Activated naive CD4-positive, alpha-beta T cell treated with anti-CD3 and anti-CD28 coated beads for 36 hours (primary cell): Measurements from ENCODE around the gene BCL2. TPM values are rescaled to one million over a fixed set of nuclear protein-coding genes. Genes with fewer than 3 reads are reported as not detected.

Experiments used
- CTCF ChIA-PET: fragments of 350-600 bp; sonication (Branson Sonifier 250); formaldehyde crosslinking; loops from one replicate; lab custom pipeline; 2021; ENCODE audit warnings: antibody characterized with exemption; lab: Charles Lee
- DNase-seq: peaks from one replicate; pipeline ENCODE4 v3.0.0-alpha.2; 2020
- H3K27ac Mint-ChIP-seq: one replicate; pipeline ENCODE4 v1.8.0; 2021; ENCODE audit warnings: mild to moderate bottlenecking, mixed read lengths
- H3K27me3 Mint-ChIP-seq: one replicate; pipeline ENCODE4 v1.8.0; 2021; ENCODE audit warnings: low read depth, mixed read lengths
- H3K36me3 Mint-ChIP-seq: one replicate; pipeline ENCODE4 v1.8.0; 2021; ENCODE audit warnings: low read depth, mixed read lengths
- H3K4me1 Mint-ChIP-seq: one replicate; pipeline ENCODE4 v1.8.0; 2021; ENCODE audit warnings: low read depth, mixed read lengths
- H3K4me3 Mint-ChIP-seq: one replicate; pipeline ENCODE4 v1.8.0; 2021; ENCODE audit warnings: mild to moderate bottlenecking, moderate library complexity, mixed read lengths
- H3K9me3 Mint-ChIP-seq: one replicate; pipeline ENCODE4 v1.8.0; 2021; ENCODE audit warnings: mixed read lengths
- intact Hi-C: fragments of 100-400 bp; cut with micrococcal nuclease; formaldehyde crosslinking; loops from one replicate; pipeline ENCODE4 v1.15.1; 2023
- total RNA-seq, 2 experiments: library from RNA; stranded (reverse); gene quantifications; one replicate each; pipeline ENCODE4 v1.2.3, GENCODE V29; 2021

BCL2 gene
- total RNA-seq, 2 experiments from 2014 or later = 48.4 to 49.6 TPM

DNA sequence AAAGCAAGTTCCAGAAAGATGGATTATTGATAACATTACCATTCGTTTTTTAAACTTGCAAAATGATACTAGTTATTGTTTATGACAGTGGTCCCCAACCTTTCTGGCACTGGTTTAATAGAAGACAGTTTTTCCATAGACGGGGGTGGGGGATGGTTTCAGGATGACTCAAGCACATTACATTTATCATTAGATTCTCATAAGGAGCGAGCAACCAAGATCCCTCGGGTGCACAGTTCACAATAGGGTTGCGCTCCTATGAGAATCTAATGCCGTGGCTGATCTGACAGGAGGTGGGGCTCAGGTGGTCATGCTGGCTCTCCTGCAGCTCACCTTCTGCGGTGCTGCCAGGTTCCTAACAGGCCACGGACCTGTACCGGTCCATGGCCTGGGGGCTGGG, 86.2 kb downstream of the BCL2 start:
- DNase-seq = no peak
- Mint-ChIP-seq H3K4me3 (no peak overlapping the region), H3K9me3 (peaks cover 30% of the 10 kb centered on the region), H3K27ac (peak overlapping the region; percentile 32), H3K27me3 (no peaks in the 10 kb centered on the region), H3K36me3 (peaks cover 43% of the 10 kb centered on the region), H3K4me1 (peaks cover 81% of the 10 kb centered on the region)
- intact Hi-C loops = loop anchor here (2.0 kb wide), 1 partner anchor 19 kb away; no protein-coding TSS in a partner anchor
- CTCF ChIA-PET = interaction anchor here (0.7 to 1.3 kb wide), 3 partner anchors 8 to 84 kb away, joined by 3 read pairs; no protein-coding TSS in a partner anchor

DNA sequence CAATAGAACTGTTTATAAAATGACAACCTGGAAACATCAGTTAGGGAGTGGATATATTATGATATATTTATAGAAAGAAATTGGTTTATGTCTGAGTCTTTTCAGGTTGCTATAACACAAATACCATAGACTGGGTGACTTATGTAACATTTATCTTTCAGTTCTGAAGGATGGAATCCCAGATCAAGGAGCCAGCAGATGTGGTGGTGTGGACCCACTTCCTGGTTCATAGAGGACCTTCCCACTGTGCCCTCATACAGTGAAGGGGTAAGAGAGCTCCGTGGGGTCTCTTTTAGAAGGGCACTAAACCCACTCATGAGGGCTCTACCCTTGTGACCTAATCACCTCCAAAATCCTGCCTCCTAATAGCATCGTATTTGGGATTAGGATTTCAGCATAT, 86.7 kb downstream of the BCL2 start:
- H3K36me3 Mint-ChIP-seq = peaks cover 39% of the 10 kb centered on the region

DNA sequence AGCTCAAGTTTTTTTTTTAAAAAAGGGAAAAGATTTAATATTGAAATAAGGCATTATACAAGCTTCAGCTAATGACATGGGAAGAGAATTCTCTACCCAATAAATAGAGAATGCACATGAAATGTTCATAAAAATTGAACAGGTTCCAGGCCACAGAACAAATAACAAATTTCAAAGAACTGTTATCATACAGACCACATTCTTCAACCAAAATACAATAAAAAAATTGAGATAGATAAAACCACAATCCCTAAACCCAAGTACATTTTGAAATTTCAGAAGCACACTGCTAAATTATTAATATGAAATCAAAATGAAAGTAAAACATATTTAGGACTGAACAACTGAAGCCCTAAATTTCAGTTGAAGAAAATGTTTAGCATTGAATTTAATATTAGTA, 89.6 kb downstream of the BCL2 start:
- CTCF ChIA-PET = no interaction called here
- Mint-ChIP-seq H3K9me3 (peaks cover 12% of the 10 kb centered on the region), H3K27ac (peak overlapping the region; percentile 38), H3K4me3 (peak overlapping the region; percentile 41), H3K36me3 (peaks cover 20% of the 10 kb centered on the region), H3K4me1 (peaks cover 74% of the 10 kb centered on the region), H3K27me3 (no peaks in the 10 kb centered on the region)
- DNase-seq = no peak
- intact Hi-C loops = no loop called here

More for the DNA sequence above, 86.7 kb downstream of the BCL2 start:
- DNase-seq = no peak
- intact Hi-C loops = loop anchor here (1.0 to 2.0 kb wide), 2 partner anchors 9 to 20 kb away; no protein-coding TSS in a partner anchor
- Mint-ChIP-seq H3K27me3 (no peaks in the 10 kb centered on the region), H3K4me1 (peaks cover 82% of the 10 kb centered on the region), H3K27ac (peak overlapping the region; percentile 32), H3K4me3 (no peak overlapping the region), H3K9me3 (peaks cover 30% of the 10 kb centered on the region)
- CTCF ChIA-PET = interaction anchor here (0.7 to 1.3 kb wide), 3 partner anchors 8 to 84 kb away, joined by 3 read pairs; no protein-coding TSS in a partner anchor

DNA sequence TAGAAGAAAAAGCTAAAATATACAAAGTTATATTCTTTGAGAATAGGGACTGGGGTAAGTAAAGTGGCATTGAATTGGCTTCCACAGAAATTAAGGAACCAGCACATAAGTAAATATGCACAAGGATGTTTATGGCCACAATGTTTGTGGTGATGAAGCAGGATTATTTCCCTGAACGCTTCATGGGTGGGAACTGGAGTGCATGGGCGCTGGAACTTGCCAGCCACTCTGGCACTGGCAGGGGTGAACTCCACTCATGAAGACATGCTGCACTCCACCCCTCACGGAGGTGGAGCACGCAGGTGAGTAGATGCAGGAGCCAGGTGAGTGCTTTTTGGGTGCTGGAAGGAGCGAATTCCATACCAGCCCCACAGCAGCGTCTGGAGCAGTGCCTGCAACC, 94.1 kb downstream of the BCL2 start:
- no peak for DNase-seq
- CTCF ChIA-PET = interaction anchor here (0.7 to 2.2 kb wide), 7 partner anchors 8 to 209 kb away, joined by 3 to 6 read pairs (median 3); no protein-coding TSS in a partner anchor
- Mint-ChIP-seq H3K27ac (peak overlapping the region; percentile 15), H3K9me3 (no peaks in the 10 kb centered on the region), H3K36me3 (peaks cover 15% of the 10 kb centered on the region), H3K27me3 (no peaks in the 10 kb centered on the region), H3K4me3 (no peak overlapping the region), H3K4me1 (peaks cover 84% of the 10 kb centered on the region)
- intact Hi-C loops = no loop called here

DNA sequence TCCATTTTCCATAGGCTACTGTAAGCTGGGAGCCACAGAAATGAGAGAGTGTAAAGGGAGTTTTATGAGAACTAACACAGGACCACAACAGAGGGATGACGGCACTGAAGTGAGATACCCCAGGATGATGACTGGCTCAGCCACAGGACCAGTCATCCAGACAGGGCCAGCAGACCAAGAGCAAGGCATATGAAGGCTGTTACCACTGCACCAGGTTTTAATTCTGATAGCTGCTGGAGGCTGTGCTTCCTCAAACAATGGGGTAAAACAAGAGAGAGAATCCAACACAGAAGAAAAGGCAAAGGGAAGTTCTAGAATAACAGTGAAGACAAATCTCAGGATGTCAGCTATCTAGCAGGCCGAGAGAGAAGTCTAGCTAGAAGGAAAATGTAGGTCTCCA, 94.9 kb downstream of the BCL2 start:
- Mint-ChIP-seq H3K4me1 (peaks cover 80% of the 10 kb centered on the region), H3K27me3 (no peaks in the 10 kb centered on the region), H3K4me3 (peak overlapping the region; percentile 45), H3K36me3 (peaks cover 21% of the 10 kb centered on the region), H3K27ac (peak overlapping the region; percentile 85), H3K9me3 (no peaks in the 10 kb centered on the region)
- CTCF ChIA-PET = interaction anchor here (0.7 to 2.2 kb wide), 7 partner anchors 8 to 208 kb away, joined by 3 to 6 read pairs (median 3); no protein-coding TSS in a partner anchor
- DNase-seq = peak; percentile 81
- intact Hi-C loops = loop anchor here (1.0 to 5.0 kb wide), 4 partner anchors 8 to 507 kb away; partner anchors contain the start of gene PHLPP1

DNA sequence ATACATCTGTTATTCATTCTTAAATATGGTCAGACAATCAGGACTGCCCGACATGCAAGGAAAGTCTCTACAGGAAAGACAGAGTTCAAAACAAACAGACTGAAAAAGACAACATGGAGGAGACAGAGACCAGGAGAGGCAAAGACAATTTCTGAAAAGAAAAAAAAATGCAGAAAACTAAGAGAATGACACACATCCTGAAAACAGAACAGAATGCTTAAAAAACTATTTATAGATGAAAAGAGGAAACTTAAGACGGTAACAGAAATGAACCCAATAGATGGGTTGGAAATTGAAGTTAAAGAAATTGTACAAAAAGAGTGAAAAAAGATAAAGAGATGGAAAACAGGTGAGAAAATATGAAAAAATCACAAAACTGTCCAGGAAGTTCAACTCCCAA, 95.7 kb downstream of the BCL2 start:
- peak overlapping the region; percentile 85 for H3K27ac Mint-ChIP-seq
- peaks cover 78% of the 10 kb centered on the region for H3K4me1 Mint-ChIP-seq
- DNase-seq = no peak
- intact Hi-C loops = loop anchor here (1.0 to 5.0 kb wide), 4 partner anchors 8 to 507 kb away; partner anchors contain the start of gene PHLPP1
- CTCF ChIA-PET = interaction anchor here (0.7 to 2.2 kb wide), 3 partner anchors 13 to 94 kb away, joined by 4 to 6 read pairs (median 4); no protein-coding TSS in a partner anchor
- H3K9me3 Mint-ChIP-seq = peaks cover 4% of the 10 kb centered on the region
- peak overlapping the region; percentile 45 for H3K4me3 Mint-ChIP-seq
- H3K36me3 Mint-ChIP-seq = peaks cover 25% of the 10 kb centered on the region
- no peaks in the 10 kb centered on the region for H3K27me3 Mint-ChIP-seq

DNA sequence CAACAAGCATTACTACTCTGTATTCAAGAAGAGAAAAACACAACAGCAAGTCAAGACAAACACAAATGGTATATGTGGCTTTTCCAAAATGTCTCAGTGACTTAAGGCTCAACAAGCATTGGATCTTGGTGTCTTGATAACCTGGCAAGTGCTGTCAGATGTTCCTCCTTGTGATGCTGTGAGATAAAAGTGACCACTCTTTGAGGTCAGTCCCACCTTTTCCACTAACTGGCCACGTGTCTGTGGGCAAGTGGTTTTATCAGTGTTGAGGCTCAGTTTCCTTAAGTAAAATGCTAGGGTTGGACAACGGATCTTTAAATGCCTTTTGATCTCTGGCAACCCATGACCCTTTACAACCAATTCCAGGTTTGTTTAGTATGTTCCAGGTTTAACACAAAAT, 98.7 kb downstream of the BCL2 start:
- no peak overlapping the region for H3K27ac Mint-ChIP-seq
- no peak for DNase-seq

DNA sequence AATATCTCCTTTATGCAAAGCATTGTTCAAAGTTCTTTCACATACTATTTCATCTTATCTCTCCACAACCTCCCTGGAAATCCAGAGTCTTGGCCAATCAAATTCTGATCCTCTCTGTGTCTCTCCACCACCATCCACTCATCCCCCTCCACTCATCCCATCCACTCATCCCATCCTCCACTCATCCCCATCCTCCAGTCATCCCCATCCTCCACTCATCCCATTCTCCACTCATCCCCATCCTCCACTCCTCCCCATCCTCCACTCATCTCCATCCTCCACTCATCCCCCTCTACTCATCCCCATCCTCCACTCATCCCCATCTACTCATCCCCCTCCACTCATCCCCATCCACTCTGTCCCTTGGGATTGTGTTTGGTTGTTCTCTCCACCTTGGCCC, 101.1 kb downstream of the BCL2 start:
- intact Hi-C loops = loop anchor here (5.0 to 10.0 kb wide), 3 partner anchors 176 to 694 kb away; partner anchors contain the start of gene ZCCHC2
- Mint-ChIP-seq H3K36me3 (peaks cover 29% of the 10 kb centered on the region), H3K9me3 (peaks cover 5% of the 10 kb centered on the region), H3K27me3 (no peaks in the 10 kb centered on the region), H3K4me1 (peaks cover 88% of the 10 kb centered on the region), H3K4me3 (no peak overlapping the region), H3K27ac (peak overlapping the region; percentile 39)
- CTCF ChIA-PET = interaction anchor here (0.7 kb wide), 1 partner anchor 88 kb away, joined by 3 read pairs; no protein-coding TSS in a partner anchor
- DNase-seq = no peak

More for the DNA sequence above, 98.7 kb downstream of the BCL2 start:
- CTCF ChIA-PET = interaction anchor here (1.4 kb wide), 1 partner anchor 97 kb away, joined by 5 read pairs; no protein-coding TSS in a partner anchor
- H3K36me3 Mint-ChIP-seq = peaks cover 30% of the 10 kb centered on the region
- no peaks in the 10 kb centered on the region for H3K27me3 Mint-ChIP-seq
- H3K9me3 Mint-ChIP-seq = peaks cover 5% of the 10 kb centered on the region
- intact Hi-C loops = loop anchor here (5.0 kb wide), 1 partner anchor 504 kb away; the partner anchor contains the start of gene PHLPP1
- H3K4me1 Mint-ChIP-seq = peaks cover 88% of the 10 kb centered on the region
- no peak overlapping the region for H3K4me3 Mint-ChIP-seq

DNA sequence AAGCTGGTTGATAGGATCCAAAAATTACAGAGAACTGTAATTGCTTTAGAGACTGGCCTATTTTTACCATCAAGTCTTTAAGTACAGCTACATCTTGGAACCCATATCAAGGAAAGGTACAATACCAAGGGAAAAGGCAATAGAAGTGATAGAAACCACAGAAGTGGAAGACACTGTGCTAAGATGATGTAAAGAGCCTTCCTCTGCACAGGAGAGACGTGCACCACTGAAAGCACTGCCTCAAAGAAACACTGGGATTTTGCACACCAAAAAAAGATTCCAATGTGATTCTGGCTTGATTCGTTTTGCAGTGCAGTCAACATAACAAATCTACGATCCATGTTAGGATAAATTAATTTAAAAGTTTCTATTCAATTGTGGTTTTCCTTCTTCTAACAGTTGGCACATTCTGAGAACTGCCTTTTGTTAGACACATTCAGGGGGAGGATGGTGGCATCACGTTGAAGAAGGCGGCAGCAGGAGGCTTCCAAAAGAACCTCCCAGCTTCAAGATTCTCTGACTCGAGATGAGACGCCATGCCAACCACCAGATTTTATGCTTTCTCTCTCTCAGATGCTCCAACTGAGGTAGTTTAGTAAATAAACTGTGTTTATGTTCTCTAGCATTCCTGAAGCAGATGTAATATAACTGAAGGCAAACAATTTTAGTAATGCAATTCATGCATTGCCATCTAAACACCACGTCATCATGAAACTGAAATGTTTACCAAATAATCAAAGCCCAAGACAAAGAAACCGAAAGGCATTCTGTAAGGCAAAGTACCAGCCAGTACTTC, 102.9 kb downstream of the BCL2 start:
- Mint-ChIP-seq H3K9me3 (peaks cover 5% of the 10 kb centered on the region), H3K27me3 (no peaks in the 10 kb centered on the region), H3K4me3 (peak overlapping the region; percentile 64), H3K27ac (peak overlapping the region; percentile 94), H3K4me1 (peaks cover 89% of the 10 kb centered on the region), H3K36me3 (peaks cover 26% of the 10 kb centered on the region)
- intact Hi-C loops = loop anchor here (2.0 to 10.0 kb wide), 5 partner anchors 150 to 734 kb away; partner anchors contain the start of genes KDSR and ZCCHC2
- peak; percentile 48 for DNase-seq
- CTCF ChIA-PET = interaction anchor here (1.4 kb wide), 1 partner anchor 61 kb away, joined by 3 read pairs; no protein-coding TSS in a partner anchor

DNA sequence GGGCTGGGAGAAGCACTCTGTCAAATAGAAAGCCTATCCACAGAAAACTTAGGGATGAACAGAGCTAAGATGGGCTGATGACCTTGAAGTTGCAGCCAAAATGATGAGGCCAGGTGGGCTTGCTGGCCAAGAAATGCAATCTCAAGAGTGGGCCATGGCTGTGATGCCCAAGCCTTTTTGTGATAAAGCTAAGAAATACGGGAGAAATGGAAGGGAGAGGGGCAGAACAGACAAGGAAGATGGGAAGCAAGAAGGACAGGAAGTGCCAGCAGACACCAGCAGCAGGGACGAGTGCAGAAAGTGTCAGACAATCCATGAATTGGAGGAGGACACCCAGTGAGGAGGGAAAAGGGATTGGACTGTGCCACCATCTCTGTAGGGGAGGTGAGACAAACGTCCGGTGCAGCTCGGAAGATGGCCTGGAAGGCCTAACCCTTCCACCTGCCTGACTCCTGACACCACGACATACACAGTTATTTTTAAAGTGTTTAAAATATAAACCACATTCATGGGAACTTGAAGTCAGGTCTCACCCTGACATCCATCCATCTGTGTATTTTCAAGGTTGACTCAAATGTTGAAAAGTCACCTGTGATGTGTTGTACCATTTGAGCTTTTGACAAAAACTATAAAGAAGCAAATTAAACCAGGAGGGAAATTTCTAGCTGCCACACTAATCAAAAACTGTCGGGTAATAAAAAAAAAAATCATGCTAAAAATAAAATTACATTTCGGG, 105.5 kb downstream of the BCL2 start:
- H3K4me1 Mint-ChIP-seq = peaks cover 95% of the 10 kb centered on the region
- no peaks in the 10 kb centered on the region for H3K27me3 Mint-ChIP-seq
- H3K9me3 Mint-ChIP-seq = peaks cover 4% of the 10 kb centered on the region
- CTCF ChIA-PET = interaction anchor here (0.6 to 1.9 kb wide), 10 partner anchors 17 to 110 kb away, joined by 3 to 8 read pairs (median 3); partner anchors contain the start of gene BCL2
- intact Hi-C loops = loop anchor here (1.0 to 10.0 kb wide), 8 partner anchors 14 to 1027 kb away; partner anchors contain the start of genes PIGN, RELCH, SERPINB8 and ZCCHC2
- no peak overlapping the region for H3K4me3 Mint-ChIP-seq
- DNase-seq = no peak
- peaks cover 25% of the 10 kb centered on the region for H3K36me3 Mint-ChIP-seq
- peak overlapping the region; percentile 94 for H3K27ac Mint-ChIP-seq

DNA sequence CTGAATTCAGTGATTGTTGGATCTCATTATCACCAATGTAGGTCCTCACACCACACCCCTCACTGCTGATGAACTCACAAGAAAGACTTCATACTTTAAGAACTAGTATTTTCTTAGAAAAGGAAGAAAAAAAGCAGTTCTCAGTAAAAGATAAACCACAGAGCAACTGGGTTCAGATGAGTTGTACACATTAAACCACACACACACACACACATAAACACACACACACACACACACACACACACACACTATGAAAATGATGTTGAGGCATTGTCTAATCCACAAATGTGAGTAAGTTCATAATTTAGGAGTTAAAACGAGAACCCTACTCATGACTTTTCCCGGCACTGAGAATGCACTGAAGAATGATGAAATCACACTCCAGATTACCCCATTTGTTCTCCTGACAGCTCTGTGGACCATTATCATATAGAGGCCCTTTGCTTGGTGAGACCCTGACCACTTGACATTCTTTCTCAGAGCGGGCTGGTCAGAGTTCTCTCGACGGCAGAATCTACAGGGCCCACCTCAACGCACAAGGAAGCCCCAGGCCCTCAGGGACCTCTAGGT, 106.2 kb downstream of the BCL2 start:
- CTCF ChIA-PET = interaction anchor here (0.6 to 1.9 kb wide), 9 partner anchors 16 to 110 kb away, joined by 3 to 8 read pairs (median 3); no protein-coding TSS in a partner anchor
- H3K4me1 Mint-ChIP-seq = peaks cover 95% of the 10 kb centered on the region
- peaks cover 19% of the 10 kb centered on the region for H3K36me3 Mint-ChIP-seq
- intact Hi-C loops = loop anchor here (1.0 to 10.0 kb wide), 8 partner anchors 13 to 1026 kb away; partner anchors contain the start of genes PIGN, RELCH, SERPINB8 and ZCCHC2
- H3K27me3 Mint-ChIP-seq = no peaks in the 10 kb centered on the region
- H3K9me3 Mint-ChIP-seq = no peaks in the 10 kb centered on the region
- DNase-seq = peak; percentile 68
- peak overlapping the region; percentile 94 for H3K27ac Mint-ChIP-seq
- peak overlapping the region; percentile 45 for H3K4me3 Mint-ChIP-seq
